ENCODE data around the gene NR1H2. TPM values are rescaled to one million over a fixed set of nuclear protein-coding genes. Genes with fewer than 3 reads are reported as not detected.
A peak's percentile ranks its signal among the peaks of the same experiment; 100 is the strongest.
"Not testable (repeated sequence)": the region's sequence is repeated elsewhere in the genome, so short reads cannot be mapped to it uniquely, and the experiment has no call there.

The NR1H2 gene
- polyA plus RNA-seq, 4 donors: 28.9 to 45.4 (median 40.2) TPM

DNA sequence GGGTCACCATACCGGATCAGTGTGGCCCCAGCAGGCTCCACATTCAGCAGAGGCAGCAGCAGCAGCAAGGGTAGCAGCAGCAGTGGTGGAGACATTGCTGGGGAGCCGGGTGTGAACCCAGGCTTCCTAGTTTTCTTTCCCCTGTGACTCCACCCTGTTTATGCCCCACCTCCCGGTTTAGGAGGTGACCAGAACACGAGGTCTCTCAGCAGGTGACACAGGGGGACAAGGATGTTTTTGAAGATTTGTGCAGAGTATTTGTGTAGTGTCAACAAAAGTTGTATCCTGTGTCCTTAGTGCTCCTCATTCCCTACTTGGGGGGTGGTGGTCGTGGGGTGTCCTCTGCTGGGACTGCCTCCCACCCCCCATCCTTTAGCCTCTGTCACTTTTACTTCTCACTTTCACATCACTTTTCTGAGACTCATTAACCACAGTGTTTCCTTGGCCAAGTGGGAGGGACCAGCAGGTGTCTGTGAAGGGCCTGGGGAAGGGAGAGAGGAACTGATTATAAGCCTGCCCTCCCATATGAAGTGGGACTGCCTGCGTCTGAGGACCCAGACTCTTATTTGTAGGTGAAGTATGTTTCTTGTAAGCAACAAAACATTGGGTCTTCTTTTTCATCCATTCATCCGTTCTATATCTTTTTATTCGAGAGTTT, 31.5 kb upstream of the NR1H2 start:
- DNase-seq (ENCODE audit: low read depth in 4 of 4, low spot score in 2 of 4): no peak

GRCh38 chr19:50347089-50347581, 29.1 kb upstream of the NR1H2 start:
- DNase-seq (ENCODE audit: low read depth in 4 of 4, low spot score in 2 of 4): not testable (repeated sequence)

- DNase-seq (ENCODE audit: low read depth in 4 of 4, low spot score in 2 of 4): no peak
These were observed 26.8 kb upstream of the NR1H2 start for GRCh38 chr19:50349277-50350057.

DNA sequence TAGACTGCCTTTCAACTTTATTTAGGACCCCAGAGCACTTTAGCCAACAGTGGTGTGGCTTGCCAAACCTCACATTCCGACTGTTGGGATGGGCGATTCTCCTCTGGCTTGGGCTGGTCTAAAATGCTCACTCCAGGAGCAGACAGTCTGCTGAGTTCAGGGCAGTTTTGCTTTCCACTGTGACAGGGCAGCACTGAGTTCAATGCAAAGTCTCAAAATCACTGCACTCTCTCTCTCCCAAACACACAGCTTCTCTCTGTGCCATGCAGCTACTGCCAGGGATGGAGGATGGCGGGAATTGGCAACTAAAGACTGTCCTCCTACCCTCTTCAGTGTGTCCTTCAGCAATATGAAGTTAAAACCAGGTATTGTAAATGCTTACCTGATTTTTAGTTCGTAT, 24.0 kb upstream of the NR1H2 start:
- no peak for DNase-seq (ENCODE audit: low read depth in 4 of 4, low spot score in 2 of 4)

DNA sequence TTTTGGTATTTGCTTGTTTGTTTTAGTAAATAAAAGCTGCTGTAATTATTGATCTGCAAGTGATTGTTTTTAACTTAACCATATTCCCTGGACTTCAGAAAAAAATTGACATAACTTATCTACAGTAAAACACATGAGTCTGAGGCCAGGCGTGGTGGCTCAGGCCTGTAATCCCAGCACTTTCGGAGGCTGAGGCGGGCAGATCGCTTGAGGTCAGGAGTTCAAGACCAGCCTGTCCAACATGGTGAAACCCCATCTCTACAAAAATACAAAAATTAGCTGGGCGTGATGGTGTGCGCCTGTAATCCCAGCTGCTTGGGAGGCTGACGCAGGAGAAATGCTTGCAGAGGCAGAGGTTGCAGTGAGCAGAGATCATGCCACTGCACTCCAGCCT, 22.8 kb upstream of the NR1H2 start:
- not testable (repeated sequence) for DNase-seq (ENCODE audit: low read depth in 4 of 4, low spot score in 2 of 4)

GRCh38 chr19:50356691-50357177, 19.5 kb upstream of the NR1H2 start:
- DNase-seq (ENCODE audit: low read depth in 4 of 4, low spot score in 2 of 4): no peak

GRCh38 chr19:50357178-50358100, 18.8 kb upstream of the NR1H2 start:
- DNase-seq (ENCODE audit: low read depth in 4 of 4, low spot score in 2 of 4): peak in 2 of 4 donors; percentile 26 to 53

- DNase-seq (ENCODE audit: low read depth in 4 of 4, low spot score in 2 of 4): peak in 2 of 4 donors; percentile 57 to 61
These were observed 17.6 kb upstream of the NR1H2 start for GRCh38 chr19:50358483-50359327.

- DNase-seq (ENCODE audit: low read depth in 4 of 4, low spot score in 2 of 4): no peak
These were observed 16.9 kb upstream of the NR1H2 start for GRCh38 chr19:50359328-50359818.

DNA sequence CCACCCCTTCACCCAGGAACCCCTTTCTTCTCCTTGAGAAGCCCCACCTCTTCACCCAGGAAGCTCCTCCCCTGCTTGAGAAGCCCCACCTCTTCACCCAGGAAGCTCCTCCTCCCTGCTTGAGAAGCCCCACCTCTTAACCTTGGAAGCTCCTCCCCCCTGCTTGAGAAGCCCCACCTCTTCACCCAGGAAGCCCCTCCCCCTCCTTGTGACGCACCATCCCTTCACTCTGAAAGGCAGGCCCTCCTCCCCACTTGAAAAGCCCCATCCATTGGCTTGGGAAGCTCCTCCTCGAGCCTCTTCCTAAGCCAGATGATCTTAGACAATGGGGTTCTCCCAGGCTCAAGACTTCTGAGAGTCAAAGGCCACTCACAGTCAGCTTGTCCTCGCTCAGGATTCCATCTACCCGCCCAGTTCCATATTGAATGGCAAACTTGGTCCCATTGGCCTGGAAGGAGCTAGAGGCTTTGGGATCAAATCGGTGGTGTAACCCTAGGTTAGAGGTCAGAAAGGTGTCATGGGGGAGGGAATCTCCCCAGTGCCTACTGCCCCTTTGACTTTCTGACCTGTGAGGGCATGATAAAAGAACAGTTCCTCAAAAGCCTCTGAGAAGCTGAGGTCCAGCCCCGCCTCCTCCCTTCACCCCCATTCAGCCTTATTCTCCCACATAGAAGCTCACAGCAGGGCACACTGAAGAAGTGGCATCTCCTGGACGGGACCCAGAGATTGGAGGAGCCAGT, 14.8 kb upstream of the NR1H2 start:
- no peak for DNase-seq (ENCODE audit: low read depth in 4 of 4, low spot score in 2 of 4)

DNA sequence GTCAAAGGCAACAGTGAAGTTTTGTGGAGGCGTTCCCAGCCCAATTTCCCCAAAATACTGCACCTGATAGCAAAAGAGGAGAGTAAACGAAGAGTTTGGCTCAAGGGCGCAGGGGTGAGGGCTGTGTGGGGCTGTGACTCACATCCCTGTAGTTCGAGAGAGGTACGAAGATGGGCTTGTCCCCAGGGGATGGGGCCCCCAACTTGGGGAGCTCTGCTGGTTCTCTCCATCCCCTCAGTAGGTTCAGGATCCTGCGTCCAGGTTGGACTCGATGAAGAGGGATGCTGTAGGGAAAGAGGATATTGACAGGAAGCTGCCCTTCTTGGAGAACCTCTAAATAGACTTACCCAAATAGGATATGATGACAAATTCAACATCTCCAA, 14.2 kb upstream of the NR1H2 start:
- DNase-seq (ENCODE audit: low read depth in 4 of 4, low spot score in 2 of 4): no peak

- DNase-seq (ENCODE audit: low read depth in 4 of 4, low spot score in 2 of 4): no peak
These were observed 13.4 kb upstream of the NR1H2 start for GRCh38 chr19:50362656-50363424.

DNA sequence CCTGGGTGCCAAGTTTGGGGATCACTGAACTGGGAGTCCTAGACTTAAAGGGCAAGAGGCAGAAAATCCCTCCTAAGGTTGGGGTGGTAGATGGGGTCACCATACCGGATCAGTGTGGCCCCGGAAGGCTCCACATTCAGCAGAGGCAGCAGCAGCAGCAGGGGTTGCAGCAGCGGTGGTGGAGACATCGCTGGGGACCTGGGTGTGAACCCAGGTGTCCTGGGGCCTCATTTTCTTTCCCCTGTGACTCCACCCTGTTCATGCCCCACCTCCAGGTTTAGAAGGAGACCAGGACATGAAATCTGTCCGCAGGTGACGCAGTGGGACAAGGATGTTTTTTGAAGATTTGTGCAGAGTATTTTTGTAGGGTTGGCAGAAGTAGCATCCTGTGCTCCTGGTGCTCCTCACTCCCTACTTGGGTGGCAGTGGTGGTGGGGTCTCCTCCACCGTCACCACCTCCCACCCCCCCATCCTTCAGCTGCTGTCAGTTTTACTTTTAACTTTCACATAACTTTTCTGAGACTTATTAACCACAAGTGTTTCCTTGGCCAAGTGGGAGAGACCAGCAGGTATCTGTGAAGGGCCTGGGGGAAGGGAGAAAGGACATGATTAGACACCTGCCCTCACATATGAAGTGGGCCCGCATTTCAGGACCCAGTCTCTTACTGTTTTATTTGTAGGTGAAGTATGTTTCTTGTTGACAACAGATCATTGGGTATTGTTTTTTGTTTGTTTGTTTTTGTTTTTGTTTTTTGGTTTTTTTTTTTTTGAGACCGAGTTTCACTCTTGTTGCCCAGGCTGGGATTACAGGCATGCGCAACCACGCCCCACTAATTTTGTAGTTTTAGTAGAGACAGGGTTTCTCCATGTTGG, 10.6 kb upstream of the NR1H2 start, which contains the start of gene NAPSA:
NAPSA (minus strand) TSS at position 206 of the 873 bp plus-strand sequence; CDS start at position 188, 18 bp downstream.
- no peak for DNase-seq (ENCODE audit: low read depth in 4 of 4, low spot score in 2 of 4)

- DNase-seq (ENCODE audit: low read depth in 4 of 4, low spot score in 2 of 4): peak in 3 of 4 donors; percentile 58 to 81 (median 66)
These were observed 7.3 kb upstream of the NR1H2 start for GRCh38 chr19:50368649-50369570.

GRCh38 chr19:50371914-50372475, 4.3 kb upstream of the NR1H2 start:
- DNase-seq (ENCODE audit: low read depth in 4 of 4, low spot score in 2 of 4): no peak

GRCh38 chr19:50377051-50377461, 799 bp downstream of the NR1H2 start:
- DNase-seq (ENCODE audit: low read depth in 4 of 4, low spot score in 2 of 4): no peak
